HuH-7.5 (cell line): ENCODE data around the gene SPATA2L.

Experiments
- DNase-seq: peaks from one replicate; pipeline ENCODE4 v3.0.0; 2011; ENCODE audit warnings: low spot score

SPATA2L gene

GRCh38 chr16:89701425-89702406 lies at the start of gene SPATA2L:
Gene SPATA2L (minus strand): TSS chr16:89701705. CDS start chr16:89701232, 473 bp downstream.
- peak; percentile 99 for DNase-seq

GRCh38 chr16:89749637-89750036 lies 48.1 kb upstream of the SPATA2L start:
- DNase-seq, result no peak

GRCh38 chr16:89748921-89749320 lies 47.4 kb upstream of the SPATA2L start:
- DNase-seq, result no peak

GRCh38 chr16:89748076-89748475 lies 46.6 kb upstream of the SPATA2L start:
- no peak for DNase-seq

- DNase-seq, result no peak
These were observed 44.5 kb upstream of the SPATA2L start for GRCh38 chr16:89746043-89746442.

GRCh38 chr16:89744813-89745212 lies 43.3 kb upstream of the SPATA2L start:
- DNase-seq, result no peak

GRCh38 chr16:89742948-89743347 lies 41.4 kb upstream of the SPATA2L start:
- DNase-seq, result no peak

- DNase-seq, result no peak
These were observed 40.0 kb upstream of the SPATA2L start for GRCh38 chr16:89741342-89742014.

- DNase-seq, result no peak
These were observed 37.9 kb upstream of the SPATA2L start for GRCh38 chr16:89739383-89739782.

- DNase-seq, result no peak
These were observed 37.2 kb upstream of the SPATA2L start for GRCh38 chr16:89738538-89739317.

GRCh38 chr16:89738072-89738377 lies 36.5 kb upstream of the SPATA2L start:
- DNase-seq, result no peak

- DNase-seq, result no peak
These were observed 36.0 kb upstream of the SPATA2L start for GRCh38 chr16:89737341-89738071.

- DNase-seq, result no peak
These were observed 35.0 kb upstream of the SPATA2L start for GRCh38 chr16:89736554-89736953.

GRCh38 chr16:89733792-89734191 lies 32.3 kb upstream of the SPATA2L start:
- no peak for DNase-seq

- no peak for DNase-seq
These were observed 31.8 kb upstream of the SPATA2L start for GRCh38 chr16:89733322-89733721.

GRCh38 chr16:89732918-89733242 lies 31.4 kb upstream of the SPATA2L start:
- DNase-seq, result no peak

- DNase-seq, result no peak
These were observed 30.8 kb upstream of the SPATA2L start for GRCh38 chr16:89732142-89732917.

- DNase-seq, result no peak
These were observed 29.2 kb upstream of the SPATA2L start for GRCh38 chr16:89730610-89731234.

- DNase-seq, result no peak
These were observed 28.5 kb upstream of the SPATA2L start for GRCh38 chr16:89729863-89730593.

GRCh38 chr16:89729293-89729692 lies 27.8 kb upstream of the SPATA2L start:
- DNase-seq, result no peak
